T-helper 9 cell (primary cell): ENCODE data around the gene CCDC85B.

ENCODE experiments used
- DNase-seq: peaks from one replicate; pipeline ENCODE4 v3.0.0-alpha.2; 2020

The CCDC85B gene

GRCh38 chr11:65912845-65913244 lies 22.4 kb downstream of the CCDC85B start:
- DNase-seq = no peak

- DNase-seq = no peak
Observed at GRCh38 chr11:65915101-65915820, 24.8 kb downstream of the CCDC85B start.

GRCh38 chr11:65915821-65916251 lies 25.4 kb downstream of the CCDC85B start:
- no peak for DNase-seq

GRCh38 chr11:65916391-65916790 lies 25.9 kb downstream of the CCDC85B start:
- DNase-seq = no peak

GRCh38 chr11:65917077-65917433 lies 26.6 kb downstream of the CCDC85B start:
- no peak for DNase-seq

- DNase-seq = no peak
Observed at GRCh38 chr11:65917434-65918210, 27.1 kb downstream of the CCDC85B start.

- DNase-seq = no peak
Observed at GRCh38 chr11:65918211-65919140, 28.0 kb downstream of the CCDC85B start, which contains the start of gene C11orf68. Gene C11orf68 (minus strand): TSS chr11:65919062. CDS start chr11:65919031, 31 bp downstream.

- DNase-seq = peak; percentile 100
Observed at GRCh38 chr11:65919141-65919572, 28.7 kb downstream of the CCDC85B start, which contains the start of gene DRAP1. Gene DRAP1 (plus strand): TSS chr11:65919426. CDS start chr11:65919502, 76 bp downstream.

- DNase-seq = peak; percentile 58
Observed at GRCh38 chr11:65919573-65920371, 29.3 kb downstream of the CCDC85B start.

- DNase-seq = no peak
Observed at GRCh38 chr11:65920372-65920802, 29.9 kb downstream of the CCDC85B start.

- no peak for DNase-seq
Observed at GRCh38 chr11:65921033-65921555, 30.6 kb downstream of the CCDC85B start.

- no peak for DNase-seq
Observed at GRCh38 chr11:65921876-65922275, 31.4 kb downstream of the CCDC85B start.

- DNase-seq = no peak
Observed at GRCh38 chr11:65922565-65922964, 32.1 kb downstream of the CCDC85B start.

- no peak for DNase-seq
Observed at GRCh38 chr11:65925397-65925796, 34.9 kb downstream of the CCDC85B start.

- DNase-seq = peak; percentile 57
Observed at GRCh38 chr11:65927904-65928397, 37.5 kb downstream of the CCDC85B start.

GRCh38 chr11:65928667-65929066 lies 38.2 kb downstream of the CCDC85B start:
- DNase-seq = no peak

- no peak for DNase-seq
Observed at GRCh38 chr11:65931773-65932557, 41.5 kb downstream of the CCDC85B start.

- no peak for DNase-seq
Observed at GRCh38 chr11:65932558-65932919, 42.1 kb downstream of the CCDC85B start.

- no peak for DNase-seq
Observed at GRCh38 chr11:65934014-65934413, 43.5 kb downstream of the CCDC85B start.

- DNase-seq = no peak
Observed at GRCh38 chr11:65937766-65938165, 47.3 kb downstream of the CCDC85B start.
